ENCODE data around the gene CTNNAL1.

CTNNAL1 gene

GRCh38 chr9:109039539-109039938, 26.2 kb upstream of the CTNNAL1 start:
- Histone ChIP-seq H3K4me3 (ENCODE audit: low read depth, low read length) (no peak overlapping the region), H3K36me3 (replicated peaks) (no peaks in the 10 kb centered on the region), H3K27ac (no peak overlapping the region), H3K27me3 (replicated peaks) (no peaks in the 10 kb centered on the region)
- in situ Hi-C loops (cut with HindIII; ENCODE audit: low pct_ligation_motif_present, low sequenced_read_pairs) = no loop called here
- TF ChIP-seq CTCF (IDR thresholded peaks at IDR 0.05; ENCODE audit: low read depth, low read length, missing control alignments) = no peak
- DNase-seq = no peak

GRCh38 chr9:109037946-109038715, 24.8 kb upstream of the CTNNAL1 start:
- in situ Hi-C loops (cut with HindIII; ENCODE audit: low pct_ligation_motif_present, low sequenced_read_pairs) = no loop called here
- no peak for TF ChIP-seq CTCF (IDR thresholded peaks at IDR 0.05; ENCODE audit: low read depth, low read length, missing control alignments)
- Histone ChIP-seq H3K27me3 (replicated peaks) (no peaks in the 10 kb centered on the region), H3K27ac (peak overlapping the region; percentile 25), H3K4me3 (ENCODE audit: low read depth, low read length) (no peak overlapping the region), H3K36me3 (replicated peaks) (peaks cover 1% of the 10 kb centered on the region)
- DNase-seq = no peak

GRCh38 chr9:109036744-109037680, 23.7 kb upstream of the CTNNAL1 start:
- TF ChIP-seq CTCF (IDR thresholded peaks at IDR 0.05; ENCODE audit: low read depth, low read length, missing control alignments) = no peak
- H3K4me3 ChIP-seq (ENCODE audit: low read depth, low read length) = no peak overlapping the region
- DNase-seq = no peak
- in situ Hi-C loops (cut with HindIII; ENCODE audit: low pct_ligation_motif_present, low sequenced_read_pairs) = no loop called here
- no peaks in the 10 kb centered on the region for H3K27me3 ChIP-seq (replicated peaks)
- H3K27ac ChIP-seq = no peak overlapping the region
- H3K36me3 ChIP-seq (replicated peaks) = peaks cover 2% of the 10 kb centered on the region

- peak; percentile 52 for DNase-seq
- H3K27me3 ChIP-seq (replicated peaks) = no peaks in the 10 kb centered on the region
- in situ Hi-C loops (cut with HindIII; ENCODE audit: low pct_ligation_motif_present, low sequenced_read_pairs) = no loop called here
- peak overlapping the region; percentile 38 for H3K27ac ChIP-seq
- no peak for TF ChIP-seq CTCF (IDR thresholded peaks at IDR 0.05; ENCODE audit: low read depth, low read length, missing control alignments)
- H3K4me3 ChIP-seq (ENCODE audit: low read depth, low read length) = no peak overlapping the region
- peaks cover 2% of the 10 kb centered on the region for H3K36me3 ChIP-seq (replicated peaks)
These were observed 22.6 kb upstream of the CTNNAL1 start for GRCh38 chr9:109035684-109036423.

GRCh38 chr9:109033941-109034700, 20.8 kb upstream of the CTNNAL1 start:
- no peaks in the 10 kb centered on the region for H3K27me3 ChIP-seq (replicated peaks)
- TF ChIP-seq CTCF (IDR thresholded peaks at IDR 0.05; ENCODE audit: low read depth, low read length, missing control alignments) = no peak
- H3K36me3 ChIP-seq (replicated peaks) = peaks cover 2% of the 10 kb centered on the region
- no peak overlapping the region for H3K27ac ChIP-seq
- DNase-seq = no peak
- in situ Hi-C loops (cut with HindIII; ENCODE audit: low pct_ligation_motif_present, low sequenced_read_pairs) = no loop called here
- H3K4me3 ChIP-seq (ENCODE audit: low read depth, low read length) = no peak overlapping the region

Measured in brain microvascular endothelial cell (primary cell).